ENCODE measurements around the gene UBAP1L. TPM values are rescaled to one million over a fixed set of nuclear protein-coding genes. Genes with fewer than 3 reads are reported as not detected.

UBAP1L gene
- total RNA-seq, 1 experiment from 2014 or later, result 3.0 TPM

DNA sequence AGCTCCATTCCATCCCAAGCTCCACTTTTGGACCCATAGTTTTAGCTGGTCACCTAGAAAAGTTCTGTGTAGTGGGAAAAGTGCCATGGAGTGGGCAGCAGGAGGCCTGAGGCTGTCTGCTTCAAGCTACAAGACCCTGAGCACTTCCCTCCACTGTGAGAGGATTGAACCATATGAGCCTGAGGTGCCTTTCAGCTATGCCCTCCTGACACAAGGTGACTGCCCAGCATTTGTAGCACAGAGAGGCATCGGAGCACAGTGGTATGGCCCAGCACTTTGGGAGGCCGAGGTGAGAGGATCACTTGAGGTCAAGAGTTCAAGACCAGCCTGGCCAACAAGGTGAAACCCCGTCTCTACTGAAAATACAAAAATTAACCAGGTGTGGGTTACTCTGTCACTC is 42.4 kb downstream of the UBAP1L start:
- Histone ChIP-seq H4K8ac (replicated peaks; ENCODE audit: insufficient read length, low read depth, low read length) (no peak overlapping the region), H3K79me1 (ENCODE audit: insufficient read depth, low read depth, low read length, poor library complexity, severe bottlenecking) (no peaks in the 10 kb centered on the region), H3K9me3 (ENCODE audit: control insufficient read depth, low read depth, low read length) (no peaks in the 10 kb centered on the region), H3K27ac (ENCODE audit: insufficient read length, low read depth, low read length) (no peak overlapping the region), H3T11ph (ENCODE audit: low read length) (no peak overlapping the region), H3K23ac (ENCODE audit: insufficient read length, low read depth, low read length) (no peak overlapping the region), H3K4me2 (ENCODE audit: insufficient read depth, insufficient read length, low read length) (no peak overlapping the region), H2AK5ac (ENCODE audit: insufficient read length, low read length) (no peak overlapping the region), H3K4ac (ENCODE audit: low read depth, low read length) (no peak overlapping the region), H4K91ac (ENCODE audit: insufficient read length, low read depth, low read length) (no peak overlapping the region), H2BK120ac (ENCODE audit: low read depth, low read length, poor library complexity, severe bottlenecking) (no peak overlapping the region), H2AFZ (ENCODE audit: low read length) (no peak overlapping the region), H3K56ac (ENCODE audit: insufficient read length, low read depth, low read length) (no peak overlapping the region), H3K79me2 (ENCODE audit: insufficient read depth, low read length) (no peaks in the 10 kb centered on the region), H2BK12ac (ENCODE audit: insufficient read length, low read depth, low read length) (no peak overlapping the region), H3K27me3 (ENCODE audit: insufficient read depth, low read length) (no peaks in the 10 kb centered on the region), H3K18ac (ENCODE audit: insufficient read length, low read depth, low read length) (no peak overlapping the region), H2BK20ac (ENCODE audit: low read depth, low read length, poor library complexity, severe bottlenecking) (no peak overlapping the region), H2BK5ac (ENCODE audit: insufficient read length, low read length) (no peak overlapping the region), H3K4me1 (ENCODE audit: insufficient read depth, low read length) (no peaks in the 10 kb centered on the region), H4K20me1 (ENCODE audit: control insufficient read depth, insufficient read depth, insufficient read length) (no peaks in the 10 kb centered on the region), H4K5ac (ENCODE audit: insufficient read length, low read depth, low read length) (no peak overlapping the region), H3K14ac (ENCODE audit: insufficient read depth, low read length) (no peak overlapping the region), H3K23me2 (ENCODE audit: insufficient read length, low read depth, low read length, poor library complexity, severe bottlenecking) (no peaks in the 10 kb centered on the region), H2BK15ac (ENCODE audit: low read depth, low read length) (no peak overlapping the region), H3K9ac (ENCODE audit: extremely low read depth, insufficient read length, low read length) (no peak overlapping the region)
- WGBS (ENCODE audit: extremely low coverage, insufficient read length, low lambda C conversion rate), result no CpG with 5 or more reads among the region's 3 CpGs
- TF ChIP-seq, protein P1, sequence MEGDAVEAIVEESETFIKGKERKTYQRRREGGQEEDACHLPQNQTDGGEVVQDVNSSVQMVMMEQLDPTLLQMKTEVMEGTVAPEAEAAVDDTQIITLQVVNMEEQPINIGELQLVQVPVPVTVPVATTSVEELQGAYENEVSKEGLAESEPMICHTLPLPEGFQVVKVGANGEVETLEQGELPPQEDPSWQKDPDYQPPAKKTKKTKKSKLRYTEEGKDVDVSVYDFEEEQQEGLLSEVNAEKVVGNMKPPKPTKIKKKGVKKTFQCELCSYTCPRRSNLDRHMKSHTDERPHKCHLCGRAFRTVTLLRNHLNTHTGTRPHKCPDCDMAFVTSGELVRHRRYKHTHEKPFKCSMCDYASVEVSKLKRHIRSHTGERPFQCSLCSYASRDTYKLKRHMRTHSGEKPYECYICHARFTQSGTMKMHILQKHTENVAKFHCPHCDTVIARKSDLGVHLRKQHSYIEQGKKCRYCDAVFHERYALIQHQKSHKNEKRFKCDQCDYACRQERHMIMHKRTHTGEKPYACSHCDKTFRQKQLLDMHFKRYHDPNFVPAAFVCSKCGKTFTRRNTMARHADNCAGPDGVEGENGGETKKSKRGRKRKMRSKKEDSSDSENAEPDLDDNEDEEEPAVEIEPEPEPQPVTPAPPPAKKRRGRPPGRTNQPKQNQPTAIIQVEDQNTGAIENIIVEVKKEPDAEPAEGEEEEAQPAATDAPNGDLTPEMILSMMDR (conservative IDR thresholded peaks at IDR 0.05), result no peak
- Mint-ChIP-seq H3K9me3 (peaks cover 3 to 10% of the 10 kb centered on the region in 2 experiments; a peak in 3 of 5 replicates), H3K27ac (no peak overlapping the region), H3K27me3 (ENCODE audit: low read depth) (peaks cover 12% of the 10 kb centered on the region), H3K4me1 (peaks cover 13 to 16% of the 10 kb centered on the region in 2 experiments), H3K36me3 (ENCODE audit: insufficient read depth in 1 of 3, low read depth in 3 of 3) (peaks cover 0 to 1% (median 0%) of the 10 kb centered on the region in 3 experiments; a peak in 3 of 7 replicates), H3K4me3 (no peak overlapping the region)
- DNase-seq, result no peak

Measured in H9 (cell line).